DMS114 treated with DMSO at 0.1 percent for 48 hours (cell line): ENCODE measurements around the gene YJU2.

Experiments used
- DNase-seq: peaks from one replicate; lab custom pipeline; 2025; ENCODE audit not compliant: unreplicated experiment; lab: John Stamatoyannopoulos, UW

YJU2 gene

GRCh38 chr19:4295972-4296771, 49.3 kb downstream of the YJU2 start:
- no peak for DNase-seq

- DNase-seq = no peak
Measured at GRCh38 chr19:4297901-4298809, 51.3 kb downstream of the YJU2 start.

GRCh38 chr19:4298810-4299550, 52.1 kb downstream of the YJU2 start:
- DNase-seq = no peak

GRCh38 chr19:4300589-4300988, 53.7 kb downstream of the YJU2 start:
- DNase-seq = no peak

DNA sequence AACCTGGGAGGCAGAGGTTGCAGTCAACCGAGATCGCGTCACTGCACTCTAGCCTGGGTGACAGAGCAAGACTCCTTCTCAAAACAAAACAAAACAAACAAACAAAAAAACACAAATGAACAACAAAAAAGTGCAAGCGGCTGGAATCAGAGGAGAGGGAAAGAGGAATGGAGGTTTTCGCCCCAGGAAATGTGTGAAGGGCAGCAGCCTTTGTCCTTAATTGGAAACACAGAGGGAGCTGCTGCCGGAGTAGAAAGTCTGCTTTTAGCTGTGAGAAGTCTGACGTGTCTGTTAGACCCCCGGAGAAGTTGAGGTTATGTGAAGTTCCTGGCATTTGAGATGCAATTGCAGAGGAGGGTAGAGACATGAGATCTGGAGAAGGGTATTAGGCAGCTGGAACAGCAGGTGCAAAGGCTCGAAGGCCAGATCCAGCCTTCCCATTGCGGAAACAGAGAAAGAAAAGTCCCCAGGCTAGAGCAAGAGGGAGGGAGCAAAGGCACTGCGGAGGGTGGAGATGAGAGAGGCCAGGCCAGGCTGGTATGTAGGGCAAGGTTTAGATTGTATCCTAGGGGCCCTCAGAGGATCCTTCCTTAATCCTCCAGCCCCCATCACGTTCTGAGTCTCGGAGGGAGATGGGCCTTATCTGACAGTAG, 54.8 kb downstream of the YJU2 start:
- no peak for DNase-seq

DNA sequence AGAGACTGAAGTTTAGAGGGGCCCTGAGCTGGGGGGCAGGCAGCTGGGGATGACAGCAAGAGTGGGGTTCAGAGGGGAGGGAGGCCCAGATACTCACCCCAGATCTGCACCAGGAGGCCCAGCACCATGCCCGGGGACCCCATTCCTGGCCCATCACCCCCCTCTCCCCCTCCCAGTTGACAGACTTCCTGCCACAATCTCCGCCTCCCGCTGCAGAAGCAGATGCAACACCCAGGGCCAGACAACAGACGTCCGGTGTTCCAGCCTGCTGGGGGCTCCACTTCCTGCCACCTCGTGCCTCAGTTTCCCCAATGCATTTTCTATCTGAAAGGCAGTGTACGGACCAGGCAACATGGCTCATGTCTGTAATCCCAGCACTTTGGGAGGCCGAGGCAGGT, 55.4 kb downstream of the YJU2 start, which contains the start of gene TMIGD2:
TMIGD2 (minus strand) TSS at position 147 of the 398 bp plus-strand sequence; CDS start at position 143, 4 bp downstream.
- DNase-seq = no peak

DNA sequence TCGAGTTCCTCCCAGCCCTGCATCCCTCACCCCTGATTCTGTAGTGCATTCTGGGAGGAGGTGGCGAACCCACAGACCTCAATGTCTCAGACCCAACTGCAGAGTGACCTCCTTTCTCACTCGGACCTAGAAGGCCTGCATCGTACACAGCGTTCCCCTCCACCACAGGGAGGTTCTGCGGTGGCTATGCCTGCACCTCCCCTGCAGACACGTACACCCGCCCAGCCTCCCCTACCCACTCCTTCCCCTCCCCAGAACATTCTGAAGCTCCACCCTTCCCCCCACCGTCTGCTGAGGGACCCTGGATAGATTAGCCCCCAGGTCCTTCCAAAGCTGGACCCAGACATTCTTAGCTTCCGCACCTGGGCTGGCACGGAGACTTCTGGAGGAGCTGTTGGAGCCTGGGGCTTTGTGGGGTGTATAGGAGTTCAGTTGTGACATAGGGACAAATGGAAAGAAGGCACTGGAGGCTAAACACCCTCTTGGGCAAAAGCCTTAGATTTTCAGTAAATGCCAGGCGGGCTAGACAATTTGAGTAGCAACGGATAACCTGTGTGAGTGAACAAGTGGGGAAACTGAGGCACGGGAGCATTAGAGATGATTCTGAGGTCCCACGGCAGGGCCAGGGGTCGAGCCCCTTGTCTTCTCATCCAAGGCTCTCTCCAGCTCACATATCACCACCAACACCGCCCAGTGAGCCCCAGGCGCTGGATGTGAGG, 57.1 kb downstream of the YJU2 start:
- DNase-seq = no peak

GRCh38 chr19:4304538-4305256, 57.8 kb downstream of the YJU2 start, which contains the start of gene FSD1:
TSS of gene FSD1 (plus strand) at chr19:4304598. CDS start at chr19:4304747, 149 bp downstream.
- DNase-seq = peak; percentile 16

DNA sequence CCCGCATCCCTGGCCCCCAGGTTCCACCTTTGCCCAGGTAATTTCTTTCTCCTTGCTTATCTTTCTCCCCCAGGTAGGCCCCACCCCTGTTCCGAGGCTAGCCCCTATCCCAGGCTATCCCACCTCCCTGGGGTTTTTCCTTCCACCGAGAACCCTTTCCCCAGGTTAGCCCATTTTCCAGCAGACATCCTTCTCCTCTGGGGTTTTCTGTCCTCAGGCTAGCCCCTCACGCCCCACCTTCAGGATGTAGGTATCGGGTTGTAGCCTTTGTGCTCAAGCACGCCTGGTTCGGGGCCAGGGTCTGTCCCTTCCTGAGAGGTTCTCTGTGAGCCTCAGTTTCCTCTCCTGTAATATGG, 58.4 kb downstream of the YJU2 start:
- no peak for DNase-seq

- DNase-seq = no peak
Measured at GRCh38 chr19:4305659-4306058, 58.8 kb downstream of the YJU2 start.

DNA sequence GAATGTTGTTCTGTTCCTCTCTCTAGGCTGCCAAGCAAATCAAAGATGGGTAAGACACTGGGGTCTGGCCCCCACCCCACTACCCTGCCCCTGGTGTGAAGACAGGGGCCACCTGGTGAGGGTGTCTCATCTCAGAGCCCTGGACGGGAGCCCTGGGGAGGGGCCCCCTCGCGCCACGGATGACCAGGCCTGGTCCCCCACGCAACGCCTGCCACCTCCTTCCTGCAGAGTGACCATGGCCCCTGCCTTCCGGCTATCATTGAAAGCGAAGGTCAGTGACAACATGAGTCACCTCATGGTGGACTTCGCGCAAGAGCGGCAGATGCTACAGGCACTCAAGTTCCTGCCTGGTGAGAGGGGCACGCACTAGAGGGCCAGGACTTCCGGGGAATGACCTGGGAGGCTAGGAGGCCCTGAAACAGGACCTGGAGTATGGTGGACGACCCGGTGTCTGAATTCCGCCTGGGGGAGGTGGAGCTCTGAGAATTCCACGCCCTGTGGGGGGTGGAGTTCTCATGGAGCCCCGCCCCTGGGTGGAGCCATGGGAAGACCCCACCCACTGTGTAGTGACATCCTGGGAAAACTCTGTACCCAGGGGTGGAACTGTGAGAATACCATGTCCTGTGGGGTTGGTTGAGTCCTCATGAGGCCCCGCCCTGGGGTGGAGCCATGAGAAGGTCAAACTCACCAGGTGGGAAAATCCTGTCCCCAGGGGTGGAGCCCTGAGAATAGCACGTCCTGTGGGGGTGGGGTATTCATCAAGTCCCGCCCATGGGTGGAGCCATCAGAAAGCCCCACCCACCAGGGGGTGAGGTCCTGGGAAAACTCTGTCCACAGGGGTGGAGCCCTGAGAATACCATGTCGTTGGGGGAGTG, 63.6 kb downstream of the YJU2 start:
- no peak for DNase-seq

GRCh38 chr19:4313847-4314490, 67.1 kb downstream of the YJU2 start:
- no peak for DNase-seq

- DNase-seq = no peak
Measured at GRCh38 chr19:4316956-4317355, 70.1 kb downstream of the YJU2 start.

DNA sequence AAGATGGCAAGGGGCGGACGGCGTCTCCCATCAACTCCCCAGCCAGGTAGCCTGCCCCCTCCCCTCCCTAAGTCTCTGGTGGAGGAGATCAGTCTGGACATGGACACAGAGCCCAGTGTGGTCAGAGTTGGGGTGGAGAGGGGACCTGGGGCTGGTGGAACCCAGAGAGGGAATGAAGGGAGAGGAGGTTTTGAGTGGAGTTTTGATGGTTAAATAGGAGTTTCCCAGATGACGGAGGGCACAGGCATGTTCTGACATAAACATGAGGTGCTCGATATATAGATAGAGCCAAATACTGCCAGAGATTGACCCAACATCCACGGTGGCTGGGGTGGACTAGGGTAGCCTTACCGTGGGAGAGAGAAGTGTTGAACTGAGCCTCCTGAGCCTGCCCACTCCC, 71.6 kb downstream of the YJU2 start:
- DNase-seq = no peak
